MG63 (cell line): Measurements from ENCODE around the gene CREG2. TPM values are rescaled to one million over a fixed set of nuclear protein-coding genes. Genes with fewer than 3 reads are reported as not detected.
A peak's percentile ranks its signal among the peaks of the same experiment; 100 is the strongest.

Experiments used
- DNase-seq: peaks from one replicate; pipeline ENCODE4 v3.0.0-alpha.2; 2020
- H3K27me3 ChIP-seq: fragments of 250-450 bp; sonication (Bioruptor Pico); 2 replicates; pipeline ENCODE4 v1.5.1; 2020; ENCODE audit warnings: mild to moderate bottlenecking, moderate library complexity
- H3K36me3 ChIP-seq: fragments of 250-450 bp; sonication (Bioruptor Pico); 2 replicates; pipeline ENCODE4 v1.5.1; 2020; ENCODE audit warnings: mild to moderate bottlenecking, moderate library complexity
- H3K4me3 ChIP-seq: fragments of 250-450 bp; sonication (Bioruptor Pico); 2 replicates; pipeline ENCODE4 v1.5.1; 2020; ENCODE audit warnings: mild to moderate bottlenecking, moderate library complexity
- H3K9me3 ChIP-seq: fragments of 250-450 bp; sonication (Bioruptor Pico); 2 replicates; pipeline ENCODE4 v1.5.1; 2020; ENCODE audit warnings: mild to moderate bottlenecking, moderate library complexity
- total RNA-seq: library from RNA; depleted of rRNA; stranded (reverse); fragments of >200 nt; shearing (Covaris generic); gene quantifications from 2 replicates; pipeline ENCODE4 v1.2.3, GENCODE V29; 2014; ENCODE audit warnings: low replicate concordance; rRNA removed

CREG2 gene
- not detected in 2 replicates for total RNA-seq

GRCh38 chr2:101387151-101387834 is at the start of gene CREG2:
Gene CREG2 (minus strand): TSS chr2:101387503. CDS start chr2:101387457, 46 bp downstream.
- H3K4me3 ChIP-seq = peak within 1 kb of the TSS; percentile 26; the same call in 1 of the 2 replicates
- H3K9me3 ChIP-seq = no peaks in the 10 kb centered on the region
- H3K36me3 ChIP-seq = no peaks in the 10 kb centered on the region
- peak; percentile 54 for DNase-seq
- peaks cover 23% of the 10 kb centered on the region for H3K27me3 ChIP-seq

GRCh38 chr2:101435001-101435862 is 47.9 kb upstream of the CREG2 start:
- DNase-seq = no peak
- Histone ChIP-seq H3K4me3 (no peak overlapping the region), H3K27me3 (no peaks in the 10 kb centered on the region), H3K36me3 (no peaks in the 10 kb centered on the region), H3K9me3 (no peaks in the 10 kb centered on the region)

GRCh38 chr2:101433465-101433864 is 46.2 kb upstream of the CREG2 start:
- Histone ChIP-seq H3K4me3 (no peak overlapping the region), H3K36me3 (no peaks in the 10 kb centered on the region), H3K9me3 (no peaks in the 10 kb centered on the region), H3K27me3 (no peaks in the 10 kb centered on the region)
- no peak for DNase-seq

DNA sequence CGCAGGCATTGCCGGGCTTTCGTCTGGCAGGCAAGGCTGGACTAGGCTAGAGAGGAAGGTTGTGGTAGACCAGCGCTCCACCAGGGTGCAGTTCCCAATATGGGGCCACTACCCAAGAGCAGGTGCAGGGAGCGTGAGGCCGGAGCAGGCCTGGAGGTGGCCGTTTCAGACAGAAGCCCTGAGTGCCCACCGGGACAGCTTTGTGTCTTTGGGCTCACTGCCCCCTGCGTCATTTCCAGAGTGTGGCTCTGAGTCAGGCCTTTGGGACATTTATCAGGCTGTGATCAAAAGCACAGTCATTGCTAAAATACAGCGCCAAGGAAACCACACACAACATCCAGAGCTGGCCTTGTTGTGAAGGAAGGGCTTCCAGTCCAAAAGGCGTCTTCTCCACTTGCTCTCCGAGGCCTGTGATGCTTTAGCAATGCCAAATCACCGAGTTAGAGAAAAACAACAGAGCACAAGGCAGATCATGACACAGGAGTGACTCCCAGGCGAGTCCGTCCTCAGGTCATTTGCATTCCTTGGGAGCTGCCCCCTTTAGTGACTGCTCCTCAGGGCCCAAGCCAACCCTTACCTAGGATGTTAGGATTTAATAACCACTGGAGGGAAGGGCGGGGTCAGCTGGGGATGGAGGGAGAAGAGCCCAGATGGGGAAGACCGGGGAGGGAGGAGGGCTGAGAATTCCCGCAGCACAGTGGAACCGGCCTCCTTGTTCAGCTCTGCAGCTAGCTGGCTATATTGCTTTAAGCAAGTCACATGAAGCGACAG is 45.3 kb upstream of the CREG2 start:
- Histone ChIP-seq H3K36me3 (no peaks in the 10 kb centered on the region), H3K27me3 (no peaks in the 10 kb centered on the region), H3K9me3 (no peaks in the 10 kb centered on the region), H3K4me3 (no peak overlapping the region)
- no peak for DNase-seq

- no peaks in the 10 kb centered on the region for H3K36me3 ChIP-seq
- no peaks in the 10 kb centered on the region for H3K27me3 ChIP-seq
- H3K9me3 ChIP-seq = no peaks in the 10 kb centered on the region
- no peak overlapping the region for H3K4me3 ChIP-seq
- DNase-seq = no peak
Observed at GRCh38 chr2:101431486-101431885, 44.2 kb upstream of the CREG2 start.

DNA sequence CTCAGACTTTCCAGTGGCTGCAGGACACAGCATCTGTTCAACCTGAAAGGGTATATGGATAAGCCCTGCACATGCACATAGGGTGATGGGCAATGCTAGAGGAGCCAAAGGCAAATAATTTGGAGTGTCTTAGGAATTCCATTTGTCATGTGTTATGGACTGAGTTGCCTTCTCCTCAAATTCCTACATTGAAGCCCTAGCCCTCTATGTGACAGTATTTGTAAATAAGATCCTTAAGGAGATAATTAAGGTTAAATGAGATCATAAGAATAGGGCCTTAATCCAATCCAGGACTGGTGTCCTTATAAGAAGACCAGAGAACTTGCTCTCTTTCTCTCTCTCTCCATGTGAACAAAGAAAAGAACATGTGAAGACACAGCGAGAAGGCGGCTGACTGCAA is 42.9 kb upstream of the CREG2 start:
- Histone ChIP-seq H3K36me3 (no peaks in the 10 kb centered on the region), H3K4me3 (no peak overlapping the region), H3K9me3 (no peaks in the 10 kb centered on the region), H3K27me3 (no peaks in the 10 kb centered on the region)
- DNase-seq = no peak

- Histone ChIP-seq H3K4me3 (no peak overlapping the region), H3K27me3 (no peaks in the 10 kb centered on the region)
- DNase-seq = no peak
Observed at GRCh38 chr2:101429453-101429852, 42.1 kb upstream of the CREG2 start.

GRCh38 chr2:101428422-101429176 is 41.3 kb upstream of the CREG2 start:
- Histone ChIP-seq H3K27me3 (no peaks in the 10 kb centered on the region), H3K4me3 (no peak overlapping the region), H3K36me3 (no peaks in the 10 kb centered on the region), H3K9me3 (no peaks in the 10 kb centered on the region)
- DNase-seq = no peak

More at GRCh38 chr2:101429453-101429852, 42.1 kb upstream of the CREG2 start:
- Histone ChIP-seq H3K36me3 (no peaks in the 10 kb centered on the region), H3K9me3 (no peaks in the 10 kb centered on the region)

DNA sequence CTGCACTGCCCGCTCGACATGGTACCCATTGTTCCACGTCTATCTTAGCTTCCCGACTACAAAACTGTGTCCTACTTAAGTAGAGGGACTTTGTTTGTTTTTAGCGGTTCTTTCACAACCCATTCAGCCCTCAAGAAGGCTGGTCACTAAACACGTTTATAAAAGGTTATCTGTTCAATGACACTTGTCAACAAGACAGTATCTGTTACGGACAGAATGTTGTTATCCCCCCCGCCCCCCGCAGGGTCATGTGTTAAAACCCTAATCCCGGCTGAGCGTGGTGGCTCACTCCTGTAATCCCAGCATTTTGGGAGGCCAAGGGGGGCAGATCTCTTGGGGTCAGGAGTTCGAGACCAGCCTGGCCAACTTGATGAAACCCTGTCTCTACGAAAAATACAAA is 40.4 kb upstream of the CREG2 start:
- DNase-seq = no peak
- Histone ChIP-seq H3K4me3 (no peak overlapping the region), H3K27me3 (no peaks in the 10 kb centered on the region), H3K9me3 (no peaks in the 10 kb centered on the region), H3K36me3 (no peaks in the 10 kb centered on the region)

DNA sequence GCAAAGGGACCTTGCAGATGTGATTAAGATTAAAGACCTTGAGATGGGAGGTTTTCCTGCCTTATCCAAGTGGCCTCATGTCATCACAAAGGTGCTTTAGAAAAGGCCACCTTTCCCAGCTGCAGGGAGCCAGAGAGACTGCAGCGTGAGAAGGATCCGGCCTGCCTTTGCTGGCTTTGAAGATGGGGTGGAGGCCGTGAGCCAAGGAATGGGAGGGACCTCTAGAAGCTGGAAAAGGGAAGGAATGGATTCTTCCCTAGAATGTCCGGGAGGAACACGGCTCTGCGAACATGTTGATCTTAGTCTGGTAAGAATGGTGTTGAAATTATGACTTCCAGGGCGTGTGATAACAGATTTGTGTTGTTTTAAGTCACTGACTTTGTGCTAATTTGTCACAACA is 39.9 kb upstream of the CREG2 start:
- H3K27me3 ChIP-seq = no peaks in the 10 kb centered on the region
- no peak overlapping the region for H3K4me3 ChIP-seq
- H3K9me3 ChIP-seq = no peaks in the 10 kb centered on the region
- H3K36me3 ChIP-seq = no peaks in the 10 kb centered on the region
- DNase-seq = no peak

- H3K9me3 ChIP-seq = no peaks in the 10 kb centered on the region
- no peaks in the 10 kb centered on the region for H3K27me3 ChIP-seq
- no peak for DNase-seq
- H3K36me3 ChIP-seq = no peaks in the 10 kb centered on the region
- H3K4me3 ChIP-seq = no peak overlapping the region
Observed at GRCh38 chr2:101426822-101427221, 39.5 kb upstream of the CREG2 start.

DNA sequence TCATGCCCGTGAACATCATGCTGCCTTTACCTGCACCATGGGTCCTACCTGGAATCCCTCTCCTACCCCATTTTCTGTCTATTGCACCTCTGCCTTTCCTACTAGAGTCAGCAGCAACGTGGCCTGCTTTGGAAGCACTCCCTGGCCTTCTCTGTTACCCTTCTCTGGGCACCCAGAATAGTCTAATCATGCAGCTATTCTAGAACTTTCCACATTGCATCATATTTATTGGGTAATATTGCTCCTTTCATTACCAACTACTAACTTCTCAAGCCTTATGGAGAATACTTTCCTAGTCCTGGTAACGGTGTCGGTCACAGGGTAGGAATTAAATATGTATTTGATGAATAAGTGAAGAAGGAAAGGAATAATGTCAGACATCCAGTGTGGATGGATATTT is 33.3 kb upstream of the CREG2 start:
- DNase-seq = no peak
- Histone ChIP-seq H3K9me3 (no peaks in the 10 kb centered on the region), H3K36me3 (no peaks in the 10 kb centered on the region), H3K4me3 (no peak overlapping the region), H3K27me3 (no peaks in the 10 kb centered on the region)

DNA sequence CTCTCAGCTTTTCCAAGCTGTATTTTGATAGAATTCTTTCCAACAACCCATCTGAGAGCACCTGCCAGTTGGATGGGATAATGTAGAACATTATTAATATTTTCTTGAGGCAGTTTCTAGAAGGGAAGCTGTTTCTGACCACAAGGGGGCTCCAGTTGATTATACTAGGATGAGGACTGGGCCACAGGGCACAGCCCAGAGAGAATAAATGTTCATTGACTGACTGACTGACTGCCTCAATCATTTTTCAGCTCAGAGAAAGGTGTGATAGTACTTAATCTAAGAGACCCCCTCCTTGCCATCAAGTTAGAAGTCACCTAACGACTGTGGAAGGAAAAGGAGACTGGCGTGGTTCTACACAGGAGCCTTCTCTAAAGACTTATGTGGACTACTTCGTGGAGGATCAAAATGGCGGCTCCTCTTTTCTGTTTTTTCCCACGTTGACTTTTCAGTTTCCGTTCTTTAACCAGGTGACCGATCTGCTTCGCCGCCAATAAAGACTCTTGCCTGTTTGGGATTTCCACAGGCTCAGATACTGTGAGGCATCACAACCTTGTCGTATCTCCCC is 31.9 kb upstream of the CREG2 start:
- Histone ChIP-seq H3K9me3 (no peaks in the 10 kb centered on the region), H3K36me3 (no peaks in the 10 kb centered on the region), H3K27me3 (no peaks in the 10 kb centered on the region), H3K4me3 (no peak overlapping the region)
- peak; percentile 23 for DNase-seq

- no peak for DNase-seq
- H3K4me3 ChIP-seq = no peak overlapping the region
- H3K36me3 ChIP-seq = no peaks in the 10 kb centered on the region
- H3K9me3 ChIP-seq = no peaks in the 10 kb centered on the region
- no peaks in the 10 kb centered on the region for H3K27me3 ChIP-seq
Observed at GRCh38 chr2:101418460-101419095, 31.3 kb upstream of the CREG2 start.

DNA sequence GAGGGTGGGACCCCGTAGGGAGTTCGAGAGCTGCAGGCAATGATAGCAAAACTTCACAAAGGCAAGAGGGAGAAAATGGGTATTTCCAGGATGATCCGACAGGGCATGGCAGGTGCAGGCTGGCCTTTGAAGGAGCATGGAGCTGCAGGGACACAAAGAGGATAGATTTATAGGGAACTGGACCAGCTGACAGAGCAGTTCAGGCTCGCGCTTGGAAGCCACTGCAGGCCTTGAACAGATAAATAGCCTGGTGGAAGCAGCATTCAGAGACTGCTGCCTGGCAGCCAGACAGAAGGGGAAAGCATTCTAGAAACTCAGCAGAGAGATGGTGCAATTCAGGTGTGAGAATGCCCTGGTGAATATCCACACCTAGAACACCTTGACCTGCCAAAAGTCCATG is 29.3 kb upstream of the CREG2 start:
- Histone ChIP-seq H3K36me3 (no peaks in the 10 kb centered on the region), H3K27me3 (no peaks in the 10 kb centered on the region), H3K4me3 (no peak overlapping the region), H3K9me3 (no peaks in the 10 kb centered on the region)
- no peak for DNase-seq

GRCh38 chr2:101415884-101416283 is 28.6 kb upstream of the CREG2 start:
- no peaks in the 10 kb centered on the region for H3K36me3 ChIP-seq
- H3K9me3 ChIP-seq = no peaks in the 10 kb centered on the region
- DNase-seq = no peak
- no peaks in the 10 kb centered on the region for H3K27me3 ChIP-seq
- no peak overlapping the region for H3K4me3 ChIP-seq
